IPS-NIHi11 (cell line): Measurements from ENCODE around the gene DEUP1.
"Not testable (repeated sequence)": the region's sequence is repeated elsewhere in the genome, so short reads cannot be mapped to it uniquely, and the experiment has no call there.

Source experiments
- DNase-seq: peaks from one replicate; pipeline ENCODE4 v3.0.0; 2012; ENCODE audit warnings: mixed read lengths, low spot score

DEUP1 gene, protein sequence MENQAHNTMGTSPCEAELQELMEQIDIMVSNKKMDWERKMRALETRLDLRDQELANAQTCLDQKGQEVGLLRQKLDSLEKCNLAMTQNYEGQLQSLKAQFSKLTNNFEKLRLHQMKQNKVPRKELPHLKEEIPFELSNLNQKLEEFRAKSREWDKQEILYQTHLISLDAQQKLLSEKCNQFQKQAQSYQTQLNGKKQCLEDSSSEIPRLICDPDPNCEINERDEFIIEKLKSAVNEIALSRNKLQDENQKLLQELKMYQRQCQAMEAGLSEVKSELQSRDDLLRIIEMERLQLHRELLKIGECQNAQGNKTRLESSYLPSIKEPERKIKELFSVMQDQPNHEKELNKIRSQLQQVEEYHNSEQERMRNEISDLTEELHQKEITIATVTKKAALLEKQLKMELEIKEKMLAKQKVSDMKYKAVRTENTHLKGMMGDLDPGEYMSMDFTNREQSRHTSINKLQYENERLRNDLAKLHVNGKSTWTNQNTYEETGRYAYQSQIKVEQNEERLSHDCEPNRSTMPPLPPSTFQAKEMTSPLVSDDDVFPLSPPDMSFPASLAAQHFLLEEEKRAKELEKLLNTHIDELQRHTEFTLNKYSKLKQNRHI

DNA sequence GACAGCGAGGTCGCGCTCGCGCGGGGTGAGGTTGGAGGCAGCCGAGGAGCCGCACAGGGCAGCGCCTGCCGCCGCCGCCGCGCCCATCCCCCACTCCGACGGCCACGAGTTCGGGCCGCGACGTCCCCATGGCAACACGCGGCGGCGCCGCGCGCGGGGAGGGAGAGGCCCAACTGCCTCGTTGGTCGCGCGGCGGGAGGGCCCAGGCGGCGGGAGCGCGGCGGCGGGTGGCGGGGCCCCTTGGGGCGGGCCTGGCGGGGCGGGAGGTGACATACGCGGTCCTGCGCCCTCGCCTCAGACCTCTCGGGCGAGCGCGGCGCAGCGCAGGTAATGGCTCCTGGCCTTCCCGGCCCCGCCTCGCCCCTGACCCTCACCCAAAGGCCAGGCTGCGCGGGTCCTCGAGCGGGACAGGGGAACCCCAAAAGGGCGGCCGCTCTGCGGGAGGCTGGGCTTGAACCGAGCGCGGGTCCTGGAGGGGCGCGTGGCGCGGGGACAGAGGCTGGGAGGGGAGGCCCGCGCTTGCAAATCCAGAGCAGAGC lies at the start of gene DEUP1:
Gene DEUP1 (plus strand): TSS at position 297 of the 539 bp plus-strand sequence. CDS start 1,518 bp downstream, outside the sequence.
- peak; percentile 77 for DNase-seq

DNA sequence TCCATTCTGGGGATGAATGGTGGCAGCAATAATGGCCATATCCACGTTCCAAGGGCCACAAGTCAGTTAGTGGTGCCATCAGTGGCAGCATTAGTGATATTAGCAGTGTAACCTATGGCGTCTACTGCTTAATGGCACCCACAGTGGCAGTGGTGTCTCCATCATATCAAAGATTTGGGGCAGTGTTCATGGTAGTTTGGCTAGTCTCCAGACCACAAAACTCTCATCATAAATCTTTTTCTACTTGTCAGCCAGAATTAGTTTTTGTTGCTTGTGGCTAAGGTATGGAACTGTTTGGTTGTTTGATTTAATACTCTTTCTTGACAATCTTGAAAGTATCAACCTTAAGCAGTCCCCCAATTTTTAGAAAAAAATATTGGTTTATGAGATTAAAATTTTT lies 45.1 kb upstream of the DEUP1 start:
- no peak for DNase-seq

DNA sequence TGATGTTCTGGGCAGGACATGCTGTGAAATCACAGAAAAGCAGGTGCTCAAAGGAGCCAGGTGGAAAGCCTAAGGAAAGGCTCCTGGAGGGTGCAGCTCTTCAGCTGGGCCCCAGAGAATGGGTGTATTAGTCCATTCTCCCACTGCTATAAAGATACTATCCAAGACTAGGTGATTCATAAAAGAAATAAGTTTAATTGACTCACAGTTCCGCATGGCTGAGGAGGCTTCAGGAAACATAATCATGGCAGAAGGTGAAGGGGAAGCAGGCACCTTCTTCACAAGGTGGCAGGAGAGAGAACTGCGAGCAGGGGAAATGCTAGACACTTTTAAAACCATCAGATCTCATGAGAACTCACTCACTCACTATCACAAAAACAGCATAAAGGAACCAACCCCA lies 43.1 kb upstream of the DEUP1 start:
- DNase-seq: no peak

DNA sequence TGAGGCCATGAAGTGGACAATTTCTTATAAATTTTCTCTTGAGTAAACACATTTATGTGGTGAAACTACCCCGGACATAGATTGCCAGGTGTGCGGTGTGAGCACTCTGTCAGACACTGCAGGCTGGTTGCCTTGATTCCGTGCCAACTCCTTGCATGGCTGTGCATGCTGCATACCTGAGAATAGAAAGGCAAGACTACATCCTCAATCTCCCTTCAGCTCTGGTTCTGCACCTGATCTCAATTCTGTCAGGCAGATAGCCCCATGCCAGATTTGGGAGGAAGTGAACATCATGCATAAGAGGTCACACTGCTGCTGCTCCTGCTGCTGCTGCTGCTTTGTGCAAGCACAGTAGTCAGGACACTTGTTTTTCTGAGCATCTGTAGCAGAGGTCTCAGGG lies 42.5 kb upstream of the DEUP1 start:
- DNase-seq: no peak

DNA sequence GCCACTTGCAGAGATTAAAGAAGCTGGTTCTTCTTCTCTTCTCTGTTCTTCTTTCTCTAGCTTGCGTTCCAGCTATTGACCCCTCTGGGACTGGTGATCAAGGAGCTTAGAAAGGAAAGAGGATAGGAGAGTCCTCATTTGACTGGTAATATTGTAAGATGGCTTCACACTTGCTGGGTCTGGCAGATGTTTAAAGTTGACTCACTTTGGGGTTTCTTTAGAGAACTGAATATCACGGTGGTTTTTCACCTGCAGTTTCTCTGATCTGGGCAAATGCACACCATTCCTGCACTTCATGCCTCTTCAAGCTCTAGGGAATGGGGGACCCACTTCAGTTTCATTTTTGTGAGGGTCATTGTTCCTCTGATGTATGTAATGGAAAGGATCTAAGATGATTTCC lies 41.8 kb upstream of the DEUP1 start:
- DNase-seq: no peak

DNA sequence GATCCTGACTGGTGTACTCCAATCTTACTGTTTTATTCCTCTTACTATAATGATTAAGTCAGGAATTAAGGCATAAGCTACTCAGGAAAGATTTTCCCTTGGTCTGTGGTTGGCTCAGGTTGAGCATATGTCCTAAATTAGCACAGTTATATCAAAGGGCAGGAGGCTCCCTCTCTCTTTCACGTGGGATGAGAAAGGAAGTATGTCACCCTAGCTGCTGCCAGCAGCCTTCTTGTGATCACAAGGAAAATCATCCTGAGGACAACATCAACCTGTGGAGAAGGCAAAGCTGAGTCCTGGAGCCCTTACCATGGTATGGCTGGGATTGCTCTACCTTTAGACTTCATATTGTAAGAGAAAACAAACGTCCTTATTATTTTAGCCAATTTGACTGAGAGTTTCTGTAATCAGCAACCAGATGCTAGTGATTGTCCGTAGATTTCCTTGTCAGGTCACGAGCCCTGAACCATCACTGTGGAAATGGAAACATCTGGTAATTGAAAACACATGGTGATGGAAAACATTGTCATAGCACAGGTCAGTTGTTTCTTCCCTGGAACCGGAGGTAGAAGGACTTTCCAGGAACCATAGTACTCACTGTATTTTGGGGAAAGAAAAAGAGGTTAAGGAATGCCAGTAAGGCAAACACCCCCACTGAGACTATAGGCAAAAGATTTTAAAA lies 40.6 kb upstream of the DEUP1 start:
- DNase-seq: no peak

DNA sequence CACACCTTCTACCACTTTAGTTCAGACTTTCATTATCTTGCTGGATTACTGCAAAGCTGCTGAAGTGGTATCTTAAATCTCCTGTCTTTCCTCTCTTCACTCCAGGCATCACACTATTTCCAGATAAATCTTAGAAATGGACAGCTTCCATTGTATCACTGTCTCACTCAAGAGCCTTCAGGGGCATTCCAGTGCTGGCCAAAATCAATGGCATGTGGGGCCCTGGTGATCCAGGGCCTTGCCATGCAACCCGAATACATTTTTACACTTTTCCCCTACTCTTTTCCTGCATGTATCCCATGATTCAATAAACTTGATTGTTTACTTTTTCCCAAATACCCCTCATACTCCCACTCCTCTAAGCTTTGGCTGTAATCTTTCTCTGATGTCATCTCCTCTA lies 39.4 kb upstream of the DEUP1 start:
- no peak for DNase-seq

DNA sequence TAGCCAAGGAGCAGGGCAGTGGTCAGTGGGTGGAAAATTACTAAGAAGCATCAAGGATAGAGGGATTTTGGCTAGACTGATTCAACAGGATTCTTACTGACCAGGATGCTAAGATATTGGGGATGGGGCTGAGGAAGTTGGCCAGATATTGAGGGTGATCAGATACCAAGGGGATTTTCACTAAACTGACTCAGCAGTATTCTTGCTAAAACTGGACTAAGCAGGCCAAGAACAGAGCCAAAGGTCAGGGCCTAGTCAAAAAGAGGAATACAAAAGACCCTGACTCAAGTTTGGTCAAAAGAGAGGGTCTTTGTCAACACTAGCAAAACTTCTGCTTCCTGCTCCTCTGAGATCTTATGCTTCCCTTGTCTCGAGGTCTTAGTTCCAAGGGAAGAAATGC lies 38.6 kb upstream of the DEUP1 start:
- no peak for DNase-seq

DNA sequence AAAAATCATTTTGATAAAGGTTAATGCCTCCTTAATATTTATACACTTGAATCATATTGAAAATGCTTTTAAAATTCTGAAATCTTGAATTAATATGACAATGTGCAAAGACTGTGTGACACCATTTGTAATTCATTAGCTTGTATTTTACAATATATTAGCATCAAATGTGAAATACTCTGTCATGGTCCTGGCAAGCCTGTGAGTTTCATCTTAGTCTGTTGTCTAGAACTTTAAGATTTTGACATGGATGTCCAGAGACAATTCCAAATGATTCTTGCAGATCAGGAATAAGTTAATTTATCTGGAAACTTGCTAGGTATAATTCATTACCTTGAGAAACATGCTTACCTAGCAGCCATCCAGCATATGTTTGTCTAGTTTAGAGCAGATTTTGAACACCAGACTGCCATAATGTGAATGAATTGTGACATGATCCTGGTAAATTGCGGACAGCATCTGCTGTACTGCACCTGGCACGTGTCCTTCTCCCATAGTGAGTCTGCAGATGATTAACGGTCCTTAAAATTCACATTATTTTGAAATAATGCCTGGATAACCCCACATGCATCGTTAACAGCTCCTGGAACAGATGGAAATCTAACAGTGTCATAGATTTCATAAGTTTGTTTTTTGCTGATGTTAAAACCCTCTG lies 34.5 kb upstream of the DEUP1 start:
- no peak for DNase-seq

DNA sequence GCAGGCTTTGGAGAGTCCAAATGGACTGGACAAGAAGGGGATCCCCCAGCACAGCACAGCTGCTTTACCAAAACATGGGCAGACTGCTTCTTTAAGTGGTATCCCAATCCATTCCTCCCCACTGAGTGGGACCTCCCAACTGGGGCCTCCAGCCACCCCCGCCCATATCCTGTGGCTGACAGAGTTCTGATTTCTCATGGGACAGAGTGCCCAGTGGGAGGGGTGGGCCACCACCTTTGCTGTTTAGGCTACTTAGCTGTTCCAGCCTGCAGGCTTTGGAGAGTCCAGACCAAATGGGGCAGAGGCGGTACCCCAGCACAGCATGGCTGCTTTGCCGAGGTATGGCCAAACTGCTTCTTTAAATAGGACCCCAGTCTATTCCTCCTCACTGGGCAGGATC lies 26.9 kb upstream of the DEUP1 start:
- no peak for DNase-seq

DNA sequence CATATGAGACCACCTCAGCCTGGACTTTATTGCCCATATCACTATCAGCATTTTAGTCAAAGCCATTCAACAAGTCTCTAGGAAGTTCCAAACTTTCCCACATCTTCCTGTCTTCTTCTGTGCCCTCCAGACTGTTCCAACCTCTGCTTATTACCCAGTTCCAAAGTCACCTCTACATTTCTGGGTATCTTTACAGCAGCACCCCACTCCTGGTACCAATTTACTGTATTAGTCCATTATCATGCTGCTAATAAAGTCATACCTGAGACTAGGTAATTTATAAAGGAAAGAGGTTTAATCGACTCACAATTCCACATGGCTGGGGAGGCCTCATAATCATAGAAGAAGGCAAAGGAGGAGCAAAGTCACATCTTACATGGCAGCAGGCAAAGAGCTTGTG lies 16.1 kb upstream of the DEUP1 start:
- not testable (repeated sequence) for DNase-seq

DNA sequence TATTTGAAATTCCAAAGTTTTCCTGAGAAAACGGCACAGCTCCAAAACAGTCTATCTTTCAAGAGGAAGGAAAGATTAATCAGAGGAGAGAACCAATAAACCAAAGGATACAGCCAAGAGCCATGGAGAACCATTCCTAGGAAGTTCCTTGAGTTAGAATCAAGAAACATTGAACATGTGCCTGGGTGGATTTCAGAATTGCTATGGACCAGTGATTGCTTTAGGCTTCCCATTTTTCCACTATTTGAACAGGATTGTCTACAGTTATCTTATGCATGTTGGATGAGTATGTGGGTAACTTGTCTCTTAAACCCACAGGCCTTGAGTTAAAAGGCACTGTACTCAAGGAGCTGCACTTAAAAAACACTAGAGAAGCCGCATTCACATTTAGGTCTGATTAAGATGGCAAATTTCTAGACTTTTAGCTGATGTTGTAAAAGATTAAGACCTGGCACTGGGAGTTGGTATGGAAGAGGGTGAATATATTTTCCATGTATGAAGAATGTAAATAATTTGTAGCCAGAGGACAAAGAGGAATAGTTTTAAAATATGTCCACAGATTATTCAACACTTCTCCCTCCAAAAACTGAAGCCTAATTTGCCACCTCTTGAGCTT lies 11.2 kb upstream of the DEUP1 start:
- DNase-seq: no peak

DNA sequence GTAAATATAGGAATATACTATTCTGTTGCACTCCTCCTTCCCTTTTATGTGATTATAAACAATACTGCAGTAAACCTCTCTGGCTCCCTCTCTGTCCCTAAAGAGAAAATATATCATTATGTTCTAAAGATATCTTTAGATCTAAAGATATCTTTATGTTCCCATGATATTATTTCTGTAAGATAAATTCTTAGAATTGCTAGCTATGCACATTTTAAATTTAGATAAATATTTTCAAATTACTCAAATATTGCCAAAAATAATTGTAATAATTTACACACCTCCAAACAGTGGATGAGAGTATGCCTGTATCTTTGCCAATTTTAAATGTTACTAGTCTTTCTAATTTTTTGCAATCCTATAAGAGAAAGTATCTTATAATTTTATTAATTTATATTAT lies 10.3 kb upstream of the DEUP1 start:
- no peak for DNase-seq

DNA sequence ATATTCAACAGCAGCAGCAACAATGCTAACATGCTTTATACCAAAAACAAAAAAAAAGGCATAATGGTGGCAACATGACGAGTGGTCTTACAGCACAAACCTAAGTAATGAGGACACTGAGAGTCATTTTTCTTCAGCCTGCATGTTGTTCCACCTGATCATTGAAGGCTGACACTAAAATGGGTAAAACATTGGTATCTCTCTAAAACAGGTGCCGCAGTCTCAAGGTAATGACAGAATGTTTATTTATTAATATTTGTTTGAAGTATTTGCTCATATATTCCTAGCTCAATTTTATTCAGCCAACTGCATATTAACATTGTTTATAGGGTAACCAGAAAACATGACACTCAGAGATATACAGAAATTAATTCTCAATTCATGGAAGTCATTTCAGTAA lies 8.3 kb upstream of the DEUP1 start:
- DNase-seq: no peak

DNA sequence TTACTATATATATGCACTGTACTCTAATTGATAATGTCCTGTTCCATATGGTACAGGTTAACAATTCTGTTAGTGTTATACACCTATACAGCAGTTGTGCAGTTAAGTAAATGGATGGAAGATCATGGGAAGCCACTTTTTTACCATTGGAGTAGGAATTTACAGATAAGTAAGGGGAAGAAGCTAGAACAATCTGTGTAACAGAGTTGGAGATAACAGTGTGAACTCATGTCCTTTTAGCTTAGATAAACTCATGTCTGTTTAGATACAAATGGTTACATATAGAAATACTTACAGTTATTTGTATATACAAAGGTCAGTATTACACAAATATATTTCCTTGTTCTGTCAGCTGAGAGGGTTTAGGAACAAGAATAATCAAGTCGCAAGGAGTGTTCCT lies 6.8 kb upstream of the DEUP1 start:
- DNase-seq: no peak

DNA sequence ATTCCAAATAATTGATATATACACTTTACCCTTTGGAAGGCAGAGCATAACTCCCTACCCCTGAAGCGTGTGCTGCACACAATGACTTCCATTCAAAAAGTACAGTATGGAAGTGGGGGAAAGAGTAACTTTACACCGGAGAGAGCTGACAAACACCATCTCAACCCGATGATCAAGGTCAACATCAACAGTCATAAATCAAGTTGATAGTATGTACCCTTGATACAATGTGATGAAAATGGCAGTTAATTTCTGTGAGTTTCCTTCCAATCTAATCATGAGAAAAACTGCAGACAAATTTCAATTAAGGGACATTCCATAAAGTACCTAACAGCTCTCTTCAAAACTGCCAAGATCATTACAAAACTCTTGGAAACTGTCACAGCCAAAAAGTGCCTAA lies 6.0 kb upstream of the DEUP1 start:
- DNase-seq: no peak

DNA sequence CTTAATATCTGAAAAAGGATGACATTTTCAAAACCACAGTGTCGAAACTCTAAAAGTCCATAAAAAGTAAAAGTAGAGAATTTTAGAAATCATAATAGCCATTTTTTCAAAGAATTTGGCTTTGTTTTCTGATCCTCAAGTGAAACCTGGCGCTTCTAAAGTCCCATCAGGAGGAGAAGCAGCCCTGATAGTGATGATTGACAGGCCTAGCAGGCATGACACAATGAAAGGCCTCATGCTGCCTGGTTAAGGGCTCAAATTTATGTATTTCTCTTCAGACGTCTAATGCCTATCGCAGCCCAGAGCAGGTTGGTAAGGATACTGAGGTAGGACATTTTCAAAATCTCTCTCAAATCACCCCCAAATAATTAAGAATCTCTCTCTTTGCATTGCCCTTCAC lies 3.9 kb upstream of the DEUP1 start:
- DNase-seq: no peak

DNA sequence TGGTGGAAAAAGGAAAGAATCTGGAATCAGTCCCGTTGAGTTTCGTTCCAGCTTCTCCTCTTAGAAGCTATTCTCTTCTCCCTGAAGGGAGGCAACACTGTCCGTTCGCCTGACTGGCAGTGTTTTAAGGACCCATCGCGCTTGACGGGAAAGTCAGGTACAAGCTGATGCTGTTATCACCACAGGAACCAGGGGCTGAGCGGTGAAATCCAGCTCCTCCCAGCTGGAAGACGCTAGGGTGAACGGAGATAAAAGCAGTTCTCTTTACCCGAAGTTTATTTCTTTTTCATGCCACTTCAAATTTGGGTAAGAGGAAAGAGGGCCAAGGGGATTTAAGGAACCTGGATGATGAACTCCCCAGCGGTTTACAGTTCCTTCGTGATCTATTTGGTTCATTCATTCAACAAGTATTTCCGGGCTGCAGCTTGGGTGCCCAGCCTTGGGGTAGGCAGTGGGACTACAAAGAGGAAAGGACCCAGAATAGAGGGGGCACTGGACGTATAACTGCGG lies 551 bp upstream of the DEUP1 start:
- peak; percentile 49 for DNase-seq

DNA sequence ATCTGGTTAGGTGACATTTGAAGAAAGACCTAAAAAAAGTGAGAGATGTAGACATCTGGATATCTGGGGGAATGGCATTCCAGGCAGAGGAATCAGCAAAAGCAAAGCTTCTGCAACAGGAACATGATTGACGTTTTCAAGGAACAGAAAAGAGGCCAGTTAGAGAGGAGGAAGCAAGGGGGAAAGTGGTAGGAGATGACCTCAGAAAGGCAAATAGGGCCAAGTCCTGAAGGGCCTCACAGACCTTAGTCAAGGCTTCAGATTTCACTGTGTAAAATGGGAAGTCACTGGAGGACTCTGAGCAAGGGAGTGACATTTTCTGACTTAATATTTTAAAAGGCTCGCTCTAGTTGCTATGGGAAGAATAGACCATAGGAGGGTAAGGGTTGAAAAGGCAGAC lies 9.7 kb downstream of the DEUP1 start:
- DNase-seq: no peak

DNA sequence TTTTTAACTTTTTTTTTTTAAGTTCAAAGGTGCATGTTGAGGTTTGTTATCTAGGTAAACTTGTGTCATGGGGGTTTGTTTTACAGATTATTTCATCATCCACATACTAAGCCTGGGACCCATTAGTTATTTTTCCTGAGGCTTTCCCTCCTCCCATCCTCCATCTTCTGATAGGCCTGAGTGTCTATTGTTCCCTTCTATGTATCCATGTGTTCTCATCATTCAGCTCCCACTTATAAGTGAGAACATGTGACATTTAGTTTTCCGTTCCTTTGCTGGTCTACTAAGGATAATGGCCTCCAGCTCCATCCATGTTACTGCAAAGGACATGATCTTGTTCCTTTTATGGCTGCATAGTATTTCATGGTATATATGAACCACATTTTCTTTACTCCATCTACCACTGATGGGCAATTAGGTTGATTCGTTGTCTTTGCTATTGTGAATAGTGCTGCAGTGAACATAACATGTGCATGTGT lies 14.4 kb downstream of the DEUP1 start:
- no peak for DNase-seq

DNA sequence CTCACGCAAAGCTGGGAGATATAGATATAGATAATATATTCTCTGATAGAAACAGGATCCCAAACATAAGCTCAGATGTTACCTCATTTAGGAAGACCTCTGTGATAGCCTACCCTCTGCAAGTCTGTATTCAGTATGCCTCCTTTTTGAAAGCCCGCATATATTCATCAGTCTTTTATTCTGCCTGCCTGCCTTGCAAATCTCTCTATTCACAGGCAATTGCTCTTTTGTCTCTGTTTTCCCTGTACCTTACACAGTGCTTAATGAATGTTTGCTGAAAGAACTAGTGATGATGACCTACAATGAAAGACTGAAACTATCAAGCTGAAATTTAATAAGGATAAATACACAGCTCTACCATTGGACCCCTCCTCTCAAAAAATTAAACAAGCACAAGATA lies 18.4 kb downstream of the DEUP1 start:
- DNase-seq: peak; percentile 38

DNA sequence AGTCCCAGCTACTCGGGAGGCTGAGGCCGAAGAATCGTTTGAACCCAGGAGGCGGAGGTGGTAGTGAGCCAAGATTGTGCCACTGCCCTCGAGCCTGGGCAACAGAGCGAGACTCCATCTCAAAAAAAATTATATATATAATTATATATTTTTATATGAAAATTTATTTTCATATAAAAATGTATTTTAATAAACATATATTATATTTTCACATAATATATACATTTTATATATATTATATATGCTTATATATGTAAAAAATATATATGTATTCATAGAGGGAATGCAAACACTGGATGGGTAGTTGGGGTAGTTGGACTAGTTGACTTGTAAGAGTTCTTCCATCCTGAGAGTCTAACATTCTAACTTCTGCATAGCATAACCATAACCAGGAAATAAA lies 20.3 kb downstream of the DEUP1 start:
- no peak for DNase-seq
